PC-9 (cell line): Measurements from ENCODE around the gene SBF1. TPM values are rescaled to one million over a fixed set of nuclear protein-coding genes. Genes with fewer than 3 reads are reported as not detected.

Experiments
- BruUV-seq: library from RNA; stranded (reverse); fragments of 400-500 nt; replicated peaks from 2 replicates; lab custom pipeline; 2021; lab: Mats Ljungman, UMichigan
- CTCF ChIA-PET: fragments of 300-600 bp; sonication (Branson Sonifier 250); formaldehyde crosslinking; loops from one replicate; lab custom pipeline; 2022; ENCODE audit warnings: antibody characterized with exemption; lab: Charles Lee
- POLR2A ChIA-PET: fragments of 300-600 bp; sonication (Branson Sonifier 250); formaldehyde crosslinking; loops from one replicate; lab custom pipeline; 2022; ENCODE audit warnings: antibody characterized with exemption; ENCODE audit not compliant: unreplicated experiment; lab: Charles Lee
- DNase-seq, 2 experiments: peaks; one replicate each; pipeline versions ENCODE4 v3.0.0 to v3.0.0-alpha.2; 2015 to 2022; ENCODE audit warnings: mixed read lengths in 1 of 2
- H2AFZ ChIP-seq: fragments of 200-600 bp; sonication (generic); 2 replicates; pipeline ENCODE4 v1.8.1; 2017; ENCODE audit warnings: antibody characterized with exemption
- H3F3A ChIP-seq: fragments of 200-600 bp; sonication (generic); 2 replicates; pipeline ENCODE4 v1.8.1; 2017; ENCODE audit warnings: antibody characterized with exemption, mild to moderate bottlenecking, low read depth; ENCODE audit not compliant: insufficient read depth
- H3K27ac ChIP-seq: fragments of 200-600 bp; sonication (generic); 2 replicates; pipeline ENCODE4 v1.6.1; 2016; ENCODE audit warnings: mixed run types
- H3K27me3 ChIP-seq: fragments of 200-600 bp; sonication (generic); 2 replicates; pipeline ENCODE4 v1.6.1; 2016; ENCODE audit warnings: low read depth, mixed run types; ENCODE audit not compliant: insufficient read depth
- H3K36me3 ChIP-seq: fragments of 200-600 bp; sonication (generic); 2 replicates; pipeline ENCODE4 v1.6.1; 2016; ENCODE audit warnings: low read depth, mixed run types
- H3K4me1 ChIP-seq: fragments of 200-600 bp; sonication (generic); replicated peaks from 2 replicates; pipeline ENCODE4 v1.6.1; 2016; ENCODE audit warnings: mixed run types; ENCODE audit not compliant: insufficient read depth
- H3K4me2 ChIP-seq: fragments of 200-600 bp; sonication (generic); 2 replicates; pipeline ENCODE4 v1.6.1; 2017; ENCODE audit warnings: mixed run types
- H3K4me3 ChIP-seq: fragments of 200-600 bp; sonication (generic); 2 replicates; pipeline ENCODE4 v1.6.1; 2016; ENCODE audit warnings: mixed run types
- H3K79me2 ChIP-seq: fragments of 200-600 bp; sonication (generic); 2 replicates; pipeline ENCODE4 v1.6.1; 2017; ENCODE audit warnings: low read depth, mixed run types
- H3K9me2 ChIP-seq: fragments of 200-600 bp; sonication (generic); 2 replicates; pipeline ENCODE4 v1.8.1; 2017; ENCODE audit warnings: mild to moderate bottlenecking; ENCODE audit not compliant: insufficient read depth
- H3K9me3 ChIP-seq: fragments of 200-600 bp; sonication (generic); 2 replicates; pipeline ENCODE4 v1.8.1; 2016; ENCODE audit warnings: low read depth; ENCODE audit not compliant: insufficient read depth
- H4K20me1 ChIP-seq: fragments of 200-600 bp; sonication (generic); 2 replicates; pipeline ENCODE4 v1.8.1; 2017; ENCODE audit not compliant: insufficient read depth
- EZH2 ChIP-seq: fragments of 200-600 bp; sonication (generic); IDR thresholded peaks from 2 replicates; pipeline ENCODE4 v1.8.0; 2017; ENCODE audit warnings: antibody characterized with exemption, low read depth
- intact Hi-C: fragments of 100-400 bp; cut with micrococcal nuclease; formaldehyde crosslinking; loops from one replicate; pipeline ENCODE4 v1.10.0; 2022; ENCODE audit not compliant: unreplicated experiment
- total RNA-seq: library from RNA; stranded (reverse); gene quantifications from 2 replicates; pipeline ENCODE4 v1.2.3, GENCODE V29; 2021
- TF ChIP-seq, protein P1 (sequence below): fragments of 200-600 bp; sonication (generic); conservative IDR thresholded peaks from 2 replicates; pipeline ENCODE4 v1.6.1; 2017; ENCODE audit warnings: mixed run types, antibody characterized with exemption, mild to moderate bottlenecking, moderate library complexity

SBF1 gene
- total RNA-seq, 1 experiment from 2014 or later: 85.2 TPM

DNA sequence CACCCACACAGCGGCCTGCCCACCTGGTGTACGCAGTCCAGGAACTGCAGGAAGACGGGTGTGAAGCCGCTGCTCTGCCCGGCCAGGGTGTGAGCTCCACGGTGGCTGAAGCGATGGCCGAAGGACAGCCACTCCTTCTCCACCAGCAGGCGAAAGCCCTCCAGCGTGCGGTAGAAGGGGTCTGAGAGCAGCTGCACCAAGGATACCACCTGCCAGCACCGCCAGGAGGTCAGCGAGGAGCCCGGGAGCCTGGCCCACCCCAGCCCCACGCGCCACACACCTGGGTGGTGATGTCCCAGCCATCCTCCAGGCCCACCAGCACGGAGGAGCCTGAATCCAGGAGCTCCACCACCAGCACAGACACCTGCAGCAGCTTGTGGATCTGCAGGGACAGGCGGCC lies 19.6 kb downstream of the SBF1 start:
- peaks cover 39% of the 10 kb centered on the region for H3F3A ChIP-seq
- no peaks in the 10 kb centered on the region for H3K9me3 ChIP-seq
- BruUV-seq: no TSS peak
- no peaks in the 10 kb centered on the region for H3K4me1 ChIP-seq
- peaks cover 30% of the 10 kb centered on the region for H3K36me3 ChIP-seq
- ChIA-PET POLR2A (no interaction called here), CTCF (interaction anchor here (0.6 kb wide), 1 partner anchor 45 kb away, joined by 6 read pairs; no protein-coding TSS in a partner anchor)
- no peak for DNase-seq
- H3K79me2 ChIP-seq: no peaks in the 10 kb centered on the region
- intact Hi-C loops: no loop called here
- no peak overlapping the region for H2AFZ ChIP-seq
- H4K20me1 ChIP-seq: peaks cover 29% of the 10 kb centered on the region
- no peak overlapping the region for H3K27ac ChIP-seq
- no peaks in the 10 kb centered on the region for H3K27me3 ChIP-seq
- H3K4me2 ChIP-seq: no peak overlapping the region
- TF ChIP-seq EZH2: no peak
- TF ChIP-seq, protein P1, sequence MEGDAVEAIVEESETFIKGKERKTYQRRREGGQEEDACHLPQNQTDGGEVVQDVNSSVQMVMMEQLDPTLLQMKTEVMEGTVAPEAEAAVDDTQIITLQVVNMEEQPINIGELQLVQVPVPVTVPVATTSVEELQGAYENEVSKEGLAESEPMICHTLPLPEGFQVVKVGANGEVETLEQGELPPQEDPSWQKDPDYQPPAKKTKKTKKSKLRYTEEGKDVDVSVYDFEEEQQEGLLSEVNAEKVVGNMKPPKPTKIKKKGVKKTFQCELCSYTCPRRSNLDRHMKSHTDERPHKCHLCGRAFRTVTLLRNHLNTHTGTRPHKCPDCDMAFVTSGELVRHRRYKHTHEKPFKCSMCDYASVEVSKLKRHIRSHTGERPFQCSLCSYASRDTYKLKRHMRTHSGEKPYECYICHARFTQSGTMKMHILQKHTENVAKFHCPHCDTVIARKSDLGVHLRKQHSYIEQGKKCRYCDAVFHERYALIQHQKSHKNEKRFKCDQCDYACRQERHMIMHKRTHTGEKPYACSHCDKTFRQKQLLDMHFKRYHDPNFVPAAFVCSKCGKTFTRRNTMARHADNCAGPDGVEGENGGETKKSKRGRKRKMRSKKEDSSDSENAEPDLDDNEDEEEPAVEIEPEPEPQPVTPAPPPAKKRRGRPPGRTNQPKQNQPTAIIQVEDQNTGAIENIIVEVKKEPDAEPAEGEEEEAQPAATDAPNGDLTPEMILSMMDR: no peak
- no peak overlapping the region for H3K4me3 ChIP-seq
- no peaks in the 10 kb centered on the region for H3K9me2 ChIP-seq

DNA sequence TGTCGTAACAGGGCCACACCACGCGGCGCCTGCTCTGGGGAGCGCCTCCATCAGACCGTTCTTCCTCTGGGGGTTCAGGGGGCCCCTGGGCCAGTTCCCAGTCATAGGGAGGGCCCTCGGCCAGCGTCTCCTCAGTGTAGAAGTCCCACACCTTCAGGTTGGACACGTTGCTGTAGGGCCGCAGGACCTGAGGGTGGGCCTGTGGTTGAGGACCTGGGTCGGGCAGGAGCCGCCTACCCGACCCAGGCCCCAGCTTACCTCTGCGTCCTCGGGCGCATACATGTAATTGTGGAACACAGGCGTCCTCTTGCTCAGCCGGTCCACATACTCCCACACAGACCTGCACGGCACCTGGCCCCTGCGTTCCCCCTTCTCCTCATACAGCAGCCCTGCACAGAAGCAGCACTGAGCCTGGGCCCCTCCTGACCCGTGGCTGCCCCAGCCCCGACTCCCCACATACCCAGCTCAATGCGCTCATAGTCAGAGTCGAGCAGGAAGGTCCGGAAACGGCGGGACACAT lies 20.2 kb downstream of the SBF1 start:
- CTCF ChIA-PET: interaction anchor here (0.6 kb wide), 1 partner anchor 45 kb away, joined by 6 read pairs; no protein-coding TSS in a partner anchor
- TF ChIP-seq, protein P1: no peak
- TF ChIP-seq EZH2: no peak
- Histone ChIP-seq H3K4me1 (no peaks in the 10 kb centered on the region), H3K27ac (no peak overlapping the region), H3K4me2 (no peak overlapping the region), H3K36me3 (peaks cover 24% of the 10 kb centered on the region), H4K20me1 (peaks cover 26% of the 10 kb centered on the region), H3K79me2 (no peaks in the 10 kb centered on the region), H3K9me2 (no peaks in the 10 kb centered on the region), H2AFZ (no peak overlapping the region), H3K4me3 (no peak overlapping the region), H3F3A (peaks cover 40% of the 10 kb centered on the region), H3K27me3 (no peaks in the 10 kb centered on the region), H3K9me3 (no peaks in the 10 kb centered on the region)
- intact Hi-C loops: no loop called here
- POLR2A ChIA-PET: no interaction called here
- BruUV-seq: no TSS peak
- DNase-seq: no peak

DNA sequence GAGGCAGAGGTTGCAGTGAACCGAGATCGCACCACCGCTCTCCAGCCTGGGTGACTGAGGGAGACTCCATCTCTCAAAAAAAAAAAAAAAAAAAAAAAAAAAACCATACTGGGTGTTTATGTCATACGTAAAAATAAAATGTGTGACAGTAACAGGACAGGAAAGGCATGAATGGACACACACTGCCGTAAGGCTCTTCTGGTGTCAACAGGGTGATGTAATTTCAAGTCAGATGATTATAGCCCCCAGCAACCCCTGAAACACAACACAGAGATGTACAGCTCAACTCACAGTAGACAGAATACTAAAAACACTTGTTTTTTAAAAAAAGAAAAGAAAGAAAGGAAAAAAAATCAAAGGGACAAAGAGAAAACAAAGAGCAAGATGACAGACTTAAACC lies 22.2 kb downstream of the SBF1 start:
- no peak overlapping the region for H3K4me2 ChIP-seq
- no peaks in the 10 kb centered on the region for H3K27me3 ChIP-seq
- H3K36me3 ChIP-seq: peaks cover 27% of the 10 kb centered on the region; the same call in 1 of the 2 replicates
- H2AFZ ChIP-seq: no peak overlapping the region
- no peaks in the 10 kb centered on the region for H3K9me3 ChIP-seq
- peaks cover 32% of the 10 kb centered on the region for H4K20me1 ChIP-seq
- no peaks in the 10 kb centered on the region for H3K9me2 ChIP-seq
- H3K27ac ChIP-seq: no peak overlapping the region
- DNase-seq: no peak
- ChIA-PET CTCF (no interaction called here), POLR2A (no interaction called here)
- H3K79me2 ChIP-seq: no peaks in the 10 kb centered on the region
- no TSS peak for BruUV-seq
- intact Hi-C loops: no loop called here
- peaks cover 57% of the 10 kb centered on the region for H3F3A ChIP-seq
- TF ChIP-seq, protein P1: no peak
- TF ChIP-seq EZH2: no peak
- no peak overlapping the region for H3K4me3 ChIP-seq
- H3K4me1 ChIP-seq: no peaks in the 10 kb centered on the region
